NCI-H1694 (cell line): ENCODE measurements around the gene WWP2.
"Not testable (repeated sequence)": the region's sequence is repeated elsewhere in the genome, so short reads cannot be mapped to it uniquely, and the experiment has no call there.

Source experiments
- DNase-seq: peaks from one replicate; lab custom pipeline; 2025; lab: John Stamatoyannopoulos, UW

The WWP2 gene

DNA sequence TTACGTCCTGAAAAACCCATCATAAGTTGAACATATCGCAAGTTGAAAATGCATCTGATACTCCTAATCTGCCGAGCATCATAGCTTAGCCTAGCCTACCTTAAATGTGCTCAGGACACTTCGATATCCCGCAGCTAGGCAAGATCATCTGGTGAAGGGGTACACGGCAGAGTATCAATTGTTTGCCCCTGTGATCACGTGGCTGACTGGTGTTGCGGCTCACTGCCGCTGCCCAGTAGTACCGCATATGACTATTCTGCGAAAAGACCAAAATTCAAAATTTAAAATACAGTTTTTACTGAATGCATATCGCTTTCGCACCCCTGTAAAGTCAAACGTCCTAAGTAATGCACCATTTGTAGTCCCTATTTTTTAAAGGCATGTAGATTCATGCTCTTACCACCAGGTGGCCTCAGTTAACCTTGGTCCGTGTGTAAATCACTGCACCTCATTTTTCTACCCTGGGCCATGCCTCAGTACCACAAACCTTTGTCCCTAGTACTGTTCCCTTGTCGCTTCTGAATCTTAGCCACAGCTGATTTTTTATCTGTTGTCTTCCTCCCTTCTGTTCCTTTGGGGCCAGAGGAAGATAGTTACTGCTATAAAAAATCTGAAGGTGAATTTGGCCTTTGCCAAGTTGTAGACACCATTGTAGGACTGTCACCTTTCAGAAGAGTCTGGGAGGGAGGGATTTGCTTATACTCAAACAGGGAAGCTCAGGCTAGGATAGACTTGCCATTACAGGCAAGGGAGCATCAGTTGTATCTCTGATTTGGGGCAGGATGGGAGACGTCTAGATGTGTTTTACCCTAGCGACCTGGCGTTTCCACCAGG lies 34.4 kb downstream of the WWP2 start:
- DNase-seq = no peak

DNA sequence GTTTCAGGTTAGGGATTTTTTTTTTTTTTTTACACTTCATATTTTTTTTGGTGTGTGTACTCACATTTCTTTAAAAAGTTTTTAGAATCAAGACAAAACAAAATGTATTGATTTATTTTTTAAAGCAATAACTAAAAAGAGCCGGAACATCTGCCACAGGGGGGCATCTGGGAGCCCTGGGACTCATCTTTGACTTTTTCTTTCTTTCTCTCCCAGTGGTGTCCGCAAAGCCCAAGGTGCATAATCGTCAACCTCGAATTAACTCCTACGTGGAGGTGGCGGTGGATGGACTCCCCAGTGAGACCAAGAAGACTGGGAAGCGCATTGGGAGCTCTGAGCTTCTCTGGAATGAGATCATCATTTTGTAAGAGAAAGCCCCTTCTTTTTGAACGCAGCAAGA lies 36.3 kb downstream of the WWP2 start:
- no peak for DNase-seq

DNA sequence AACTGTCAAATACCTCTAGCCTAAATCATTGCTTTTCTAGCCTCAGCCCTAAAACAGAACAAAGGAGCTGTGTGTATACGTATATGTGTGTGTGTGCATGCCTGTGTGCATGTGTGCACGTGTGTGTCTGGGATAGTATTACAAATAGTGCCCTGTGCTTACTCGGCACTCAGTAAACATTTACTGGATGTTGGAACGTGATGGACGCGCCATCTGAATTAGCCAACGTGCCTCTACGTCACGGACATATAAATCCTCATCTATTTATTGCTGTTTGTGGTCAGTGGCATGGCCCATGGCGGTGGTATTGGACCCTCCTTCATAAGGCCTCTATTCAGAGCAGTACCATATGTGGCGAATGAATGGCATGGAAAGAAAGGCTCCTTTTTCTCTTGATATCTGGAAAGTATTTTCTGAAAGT lies 37.5 kb downstream of the WWP2 start:
- DNase-seq = no peak

DNA sequence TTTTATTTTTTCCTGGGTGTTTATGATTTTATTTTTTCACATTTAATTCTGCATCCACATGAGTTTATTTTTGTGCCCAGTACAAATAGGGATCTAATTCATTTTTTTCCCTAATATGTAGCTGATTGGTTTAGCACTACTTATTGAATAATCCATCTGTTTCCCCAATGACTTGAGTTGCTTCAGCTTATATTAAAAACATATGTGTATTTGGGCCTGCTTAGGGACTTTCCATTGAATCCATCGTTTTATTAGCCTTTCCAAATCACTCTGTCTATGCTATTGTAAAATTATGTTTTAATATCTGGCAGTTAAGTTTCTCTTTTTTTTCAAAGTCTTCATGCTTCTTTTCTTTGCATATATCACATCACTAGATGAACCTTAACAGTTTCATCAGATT lies 42.2 kb downstream of the WWP2 start:
- no peak for DNase-seq

DNA sequence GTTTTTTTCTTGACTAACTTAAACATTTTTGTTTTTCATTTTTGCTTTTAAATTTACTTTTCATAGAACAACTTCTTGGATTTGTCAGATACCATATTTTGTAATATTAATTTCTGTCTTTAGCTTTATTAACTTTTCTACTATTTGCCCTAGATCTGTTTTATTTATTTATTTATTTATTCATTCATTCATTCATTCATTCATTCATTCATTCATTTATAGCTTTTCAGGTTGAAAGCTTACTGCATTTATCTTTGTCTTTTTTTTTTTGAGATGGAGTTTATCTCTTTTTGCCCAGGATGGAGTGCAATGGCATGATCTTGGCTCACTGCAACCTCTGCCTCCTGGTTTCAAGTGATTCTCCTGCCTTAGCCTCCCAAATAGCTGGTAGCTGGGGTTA lies 44.6 kb downstream of the WWP2 start:
- DNase-seq = not testable (repeated sequence)

DNA sequence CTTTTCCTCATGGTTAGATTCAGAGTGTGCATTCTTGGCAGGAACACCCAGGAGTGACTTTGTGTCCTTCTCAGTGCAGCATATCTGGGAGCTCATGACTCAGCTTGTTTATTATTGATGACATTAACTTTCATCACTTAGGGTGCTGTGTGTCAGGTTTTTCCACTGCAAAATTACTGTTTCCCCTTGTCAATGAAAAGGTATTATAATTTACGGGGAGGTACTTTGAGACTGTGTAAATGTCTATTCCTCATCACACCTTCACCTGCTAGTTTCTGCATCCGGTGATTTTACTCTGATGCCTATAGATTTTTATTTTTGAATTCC lies 50.5 kb downstream of the WWP2 start:
- DNase-seq = no peak

DNA sequence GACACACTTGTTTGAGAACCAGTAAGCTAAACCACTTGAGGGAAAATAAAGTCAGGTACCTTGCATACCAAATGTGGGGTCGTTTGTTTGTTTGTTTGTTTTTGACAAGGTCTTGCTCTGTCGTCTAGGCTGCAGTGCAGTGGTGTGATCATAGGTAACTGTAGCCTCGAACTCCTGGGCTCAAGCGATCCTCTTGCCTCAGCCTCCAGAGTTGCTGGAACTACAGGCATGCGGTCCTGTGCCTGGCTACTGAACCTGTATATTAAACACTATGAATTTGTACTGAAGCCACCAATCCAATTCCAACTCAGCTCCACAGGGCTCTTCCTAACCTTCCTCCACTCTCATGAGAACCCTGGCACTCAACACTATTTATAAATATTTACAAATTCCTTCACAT lies 51.9 kb downstream of the WWP2 start:
- no peak for DNase-seq

DNA sequence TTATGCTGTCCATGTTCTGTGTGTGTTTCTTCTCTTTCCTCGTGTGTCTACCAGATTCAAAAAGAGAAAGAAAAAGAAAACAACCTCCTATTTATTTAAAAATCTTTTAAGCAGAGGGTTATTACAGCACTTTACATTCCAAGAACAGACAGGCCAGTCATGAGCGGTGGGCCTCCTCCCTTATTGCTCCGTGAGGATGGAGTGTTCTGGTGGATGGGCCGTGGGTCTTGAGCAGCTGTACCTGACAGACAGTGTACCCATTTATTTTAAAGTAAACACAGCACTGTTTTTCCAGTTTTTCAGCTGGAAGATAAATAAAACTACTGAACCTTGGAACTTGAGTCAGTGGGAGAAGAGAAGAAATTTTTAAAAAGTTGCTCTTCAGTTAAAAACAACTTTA lies 52.4 kb downstream of the WWP2 start:
- DNase-seq = no peak

DNA sequence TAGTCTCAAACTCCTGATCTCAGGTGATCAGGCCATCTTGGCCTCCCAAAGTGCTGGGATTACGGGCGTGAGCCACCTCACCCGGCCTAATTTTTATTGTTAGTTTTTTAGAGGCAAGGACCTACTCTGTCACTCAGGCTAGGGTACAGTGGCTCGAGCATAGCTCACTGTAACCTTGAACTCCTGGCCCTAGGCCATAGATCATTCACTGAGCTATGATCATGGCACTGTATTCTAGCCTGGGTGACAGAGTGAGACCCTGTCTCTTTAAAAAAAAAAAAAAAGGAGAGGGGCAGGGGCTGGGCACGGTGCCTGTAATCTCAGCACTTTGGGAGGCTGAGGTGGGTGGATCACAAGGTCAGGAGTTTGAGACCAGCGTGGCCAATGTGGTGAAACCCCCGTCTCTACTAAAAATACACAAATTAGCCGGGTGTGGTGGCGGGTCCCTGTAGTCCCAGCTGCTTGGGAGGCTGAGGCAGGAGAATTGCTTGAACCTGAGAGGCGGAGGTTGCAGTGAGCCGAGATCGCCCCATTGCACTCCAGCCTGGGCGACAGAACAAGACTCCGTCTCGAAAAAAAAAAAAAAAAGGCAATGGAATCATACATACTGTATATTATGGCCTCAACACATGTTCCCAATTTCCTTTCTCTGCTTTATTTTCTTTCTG lies 53.2 kb downstream of the WWP2 start:
- DNase-seq = not testable (repeated sequence)

DNA sequence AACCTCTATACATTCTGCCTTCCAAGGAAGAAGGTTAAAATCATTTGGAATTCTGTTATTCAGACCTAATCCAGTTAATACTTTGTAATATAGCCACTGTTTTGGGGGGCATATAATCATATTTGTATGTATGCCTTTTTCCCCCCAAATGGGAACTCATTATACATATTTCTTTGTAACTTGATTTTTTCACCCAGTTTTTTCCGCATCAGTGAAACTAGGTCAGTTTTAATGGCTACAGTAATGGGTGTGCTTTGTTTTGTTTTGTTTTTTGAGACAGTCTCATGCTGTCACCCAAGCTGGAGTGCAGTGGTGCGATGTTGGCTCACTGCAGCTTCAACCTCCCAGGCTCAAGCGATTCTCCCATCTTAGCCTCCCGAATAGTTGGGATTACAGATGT lies 54.9 kb downstream of the WWP2 start:
- DNase-seq = no peak

DNA sequence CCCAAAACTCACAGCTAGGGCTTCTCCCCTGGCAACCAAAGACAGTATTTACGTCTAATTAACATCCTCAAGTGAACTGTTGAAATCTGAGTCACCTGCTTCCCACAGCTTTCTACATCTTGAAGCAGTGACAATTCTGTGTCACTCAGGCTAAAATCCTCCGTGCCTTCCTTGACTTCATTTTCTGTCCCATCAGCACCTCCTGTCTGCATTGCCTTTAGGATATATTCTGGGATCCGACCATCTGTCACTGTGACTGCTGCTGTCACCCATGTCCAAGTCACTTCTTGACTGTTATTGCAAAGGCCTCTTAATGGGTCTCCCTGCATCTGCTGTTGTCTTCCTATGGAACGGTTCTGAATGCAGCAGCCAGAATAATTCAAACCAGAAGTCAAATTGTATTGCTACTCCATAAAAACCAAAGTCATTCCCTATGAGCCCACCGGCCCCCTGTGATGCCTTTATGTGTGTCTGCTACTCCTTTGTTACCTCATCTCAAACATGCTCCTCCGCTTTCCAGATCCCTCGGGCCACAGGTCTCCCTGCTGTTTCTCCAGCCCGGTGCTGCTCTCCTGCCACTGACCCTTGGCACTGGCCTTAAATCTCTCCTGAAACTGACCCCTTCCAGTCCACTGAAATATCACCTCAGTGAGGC lies 56.9 kb downstream of the WWP2 start:
- peak; percentile 82 for DNase-seq

DNA sequence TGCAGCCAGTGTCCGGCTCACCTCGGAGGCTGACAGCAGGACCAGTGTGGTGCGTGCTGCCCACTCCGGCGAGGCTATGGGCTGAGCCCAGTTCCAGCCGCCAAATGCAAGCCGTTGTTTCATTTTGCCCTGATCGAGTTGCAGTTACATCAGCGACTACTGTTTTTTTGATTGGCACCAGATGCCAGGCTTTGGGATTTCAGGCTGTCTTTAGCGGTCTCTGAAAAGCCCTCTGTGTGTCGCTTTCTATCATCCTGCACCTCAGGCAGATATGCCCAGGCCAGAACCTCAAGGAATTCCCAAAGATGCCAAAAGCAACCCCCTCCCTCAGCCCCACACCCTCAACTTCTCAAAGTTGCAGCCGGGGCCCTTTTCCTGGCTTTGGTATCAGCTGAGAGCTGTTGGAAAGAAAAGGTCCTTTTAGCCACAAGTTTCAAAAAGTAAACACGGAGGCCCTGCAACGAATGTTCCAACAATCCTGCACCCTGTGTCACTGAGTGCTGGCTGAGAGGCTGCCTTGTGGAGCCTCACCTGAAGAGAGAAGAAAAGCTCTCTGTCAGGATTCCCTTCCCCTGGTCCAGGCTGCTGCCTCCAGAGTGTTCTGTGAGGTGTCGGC lies 58.9 kb downstream of the WWP2 start:
- peak; percentile 74 for DNase-seq

DNA sequence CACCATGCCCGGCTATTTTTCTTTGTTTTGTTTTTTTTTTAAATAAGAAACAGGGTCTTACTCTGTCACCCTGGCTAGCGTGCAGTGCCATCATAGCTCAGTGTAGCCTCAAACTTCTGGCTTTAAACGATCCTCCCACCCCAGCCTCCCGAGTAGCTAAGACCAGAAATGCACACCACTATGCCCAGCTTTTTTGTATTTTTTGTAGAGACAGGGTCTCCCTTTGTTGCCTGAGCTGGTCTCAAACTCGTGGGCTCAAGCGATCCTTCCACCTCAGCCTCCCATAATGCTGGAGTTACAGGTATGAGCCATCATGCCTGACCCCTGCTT lies 59.7 kb downstream of the WWP2 start:
- DNase-seq = no peak

DNA sequence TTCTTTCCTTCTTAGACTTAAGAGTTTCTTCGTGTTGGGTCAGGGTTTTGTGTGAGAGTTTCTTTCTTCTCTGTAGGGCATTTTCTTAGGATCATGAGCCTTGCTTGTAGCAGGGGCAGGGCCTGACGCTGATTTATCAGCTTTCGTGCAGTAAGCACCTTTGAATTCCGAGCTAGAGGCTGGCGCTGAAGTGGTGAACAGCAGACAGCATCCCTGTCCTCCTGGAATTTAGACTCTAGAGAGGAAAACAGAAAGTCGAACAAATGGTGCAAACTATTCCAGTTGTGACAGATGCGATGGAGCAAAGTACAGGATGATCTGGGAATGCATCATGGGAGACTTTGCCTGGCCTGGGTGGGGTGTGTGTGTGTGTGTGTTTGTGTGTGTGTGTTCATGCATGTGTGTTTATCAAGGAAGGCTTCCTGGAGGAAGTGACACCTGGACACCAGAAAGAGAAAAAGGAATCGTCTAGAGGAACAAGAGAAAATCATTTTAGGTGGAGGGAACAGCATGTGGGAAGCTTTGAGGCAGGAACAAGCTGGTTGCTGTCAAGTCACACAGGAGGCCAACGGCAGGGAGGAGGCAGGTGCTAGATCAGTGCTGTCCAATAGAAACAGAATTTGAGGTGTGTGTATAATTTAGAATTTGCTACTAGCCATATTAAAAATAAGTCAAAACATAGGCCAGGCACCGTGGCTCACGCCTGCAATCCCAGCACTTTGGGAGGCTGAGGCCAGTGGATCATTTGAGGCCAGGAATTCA lies 60.2 kb downstream of the WWP2 start:
- no peak for DNase-seq

DNA sequence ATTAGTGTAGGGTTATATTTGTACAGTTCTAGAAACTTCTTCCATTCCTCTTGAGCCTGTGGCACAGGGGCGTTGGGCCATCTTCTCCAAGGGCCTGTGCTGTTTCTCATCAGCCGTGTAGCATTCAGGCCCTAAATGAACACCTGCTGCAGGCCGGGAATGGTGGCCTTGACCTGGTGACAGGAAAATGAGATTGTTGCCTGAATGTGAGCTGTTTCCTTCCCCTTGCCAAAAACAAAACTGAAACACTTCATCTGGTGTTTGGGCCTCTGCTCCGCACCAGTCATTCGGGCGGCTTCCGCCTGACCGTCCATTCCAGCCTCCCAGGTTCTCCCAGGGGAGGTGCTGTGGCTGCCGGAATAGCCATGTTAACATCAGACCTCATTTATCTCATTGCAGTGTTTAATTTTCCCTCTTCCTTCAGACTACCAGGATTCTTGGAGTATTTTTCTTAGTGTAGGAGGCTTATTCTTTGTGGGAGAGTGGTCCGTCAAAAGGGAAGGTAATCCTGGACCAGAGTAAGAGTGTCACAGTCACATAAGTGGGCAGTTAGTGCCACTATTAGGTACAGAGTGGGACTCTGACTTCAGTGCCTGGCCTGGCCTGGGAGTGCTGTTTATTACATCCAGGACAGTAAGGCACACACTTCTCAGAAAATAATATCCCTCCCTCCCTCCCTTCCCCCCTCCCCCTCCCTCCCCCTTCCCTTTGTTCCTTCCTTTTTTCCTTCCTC lies 61.9 kb downstream of the WWP2 start:
- DNase-seq = no peak

DNA sequence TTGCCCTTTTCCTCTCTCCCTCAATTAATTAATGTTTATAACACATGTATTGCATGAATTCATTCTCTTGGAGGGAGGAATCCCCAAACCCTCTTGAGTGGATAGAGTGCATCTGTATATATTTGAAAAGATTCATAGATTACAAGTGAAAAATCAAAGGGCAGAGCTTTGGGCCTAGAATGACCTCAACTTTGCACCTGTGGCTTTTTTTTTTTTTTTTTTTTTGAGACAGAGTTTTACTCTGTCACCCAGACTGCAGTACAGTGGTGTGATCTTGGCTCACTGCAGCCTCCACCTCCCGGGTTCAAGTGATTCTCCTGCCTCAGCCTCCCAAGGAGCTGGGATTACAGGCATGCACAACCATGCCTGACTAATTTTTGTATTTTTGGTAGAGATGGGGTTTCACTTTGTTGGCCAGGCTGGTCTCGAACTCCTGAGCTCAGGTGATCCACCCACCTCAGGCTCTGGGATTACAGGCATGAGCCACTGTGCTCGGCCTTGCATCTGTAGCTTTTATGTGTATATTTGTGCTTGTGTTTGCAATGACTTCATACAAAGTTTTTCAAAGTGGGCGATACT lies 62.5 kb downstream of the WWP2 start:
- not testable (repeated sequence) for DNase-seq

DNA sequence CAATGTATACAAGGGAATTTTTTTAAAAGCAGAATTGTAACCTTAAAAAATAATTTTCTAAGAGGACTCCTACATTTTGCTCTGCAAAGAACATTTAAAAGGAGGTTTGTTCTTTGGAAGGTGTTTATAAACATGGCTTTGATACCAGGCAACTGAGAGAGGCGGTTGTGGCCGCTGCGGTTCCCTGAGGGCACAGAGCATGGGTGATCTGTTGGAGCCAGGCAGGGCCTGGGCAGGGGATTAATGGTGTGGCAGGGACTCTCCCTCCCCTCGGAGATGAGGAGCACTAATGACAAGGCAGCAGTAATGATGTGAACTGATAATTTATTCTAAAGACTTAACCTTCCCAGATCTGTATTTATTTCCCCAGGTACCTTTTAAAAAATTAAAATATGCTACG lies 65.4 kb downstream of the WWP2 start:
- no peak for DNase-seq

DNA sequence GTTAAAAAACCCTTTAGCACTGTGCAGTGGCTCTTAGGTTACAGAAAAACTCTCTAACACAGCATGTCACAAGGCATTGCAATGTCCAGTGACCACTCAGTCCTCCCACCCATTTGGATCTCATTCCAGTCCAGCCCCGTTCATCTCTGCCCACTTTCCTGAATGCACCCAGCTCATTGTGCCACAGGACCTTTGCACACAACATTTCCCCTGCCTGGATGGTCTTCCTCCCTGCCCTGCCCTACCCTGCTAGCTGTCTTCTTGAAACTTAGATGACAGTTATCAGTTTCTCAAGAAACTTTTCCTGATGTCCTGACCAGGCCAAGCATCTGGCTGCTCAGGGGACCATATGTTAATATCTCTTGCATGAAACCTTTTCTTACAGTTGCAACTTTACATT lies 67.2 kb downstream of the WWP2 start:
- no peak for DNase-seq

DNA sequence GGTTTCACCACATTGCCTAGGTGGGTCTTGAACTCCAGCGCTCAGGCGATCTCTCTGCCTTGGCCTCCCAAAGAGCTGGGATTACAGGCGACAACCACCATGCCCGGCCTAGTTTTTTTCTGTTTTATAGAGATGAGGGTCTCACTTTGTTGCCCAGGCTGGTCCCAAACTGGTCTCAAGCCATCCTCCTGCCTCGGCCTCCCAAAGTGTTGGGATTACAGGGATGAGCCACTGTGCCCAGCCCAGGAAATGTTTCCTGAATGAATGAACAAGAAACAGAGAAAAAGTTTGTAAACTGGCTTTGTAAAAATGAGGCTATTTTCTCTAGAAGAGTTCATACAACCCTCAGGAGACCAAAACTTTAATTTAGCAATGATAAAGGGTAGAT lies 68.0 kb downstream of the WWP2 start:
- DNase-seq = no peak

DNA sequence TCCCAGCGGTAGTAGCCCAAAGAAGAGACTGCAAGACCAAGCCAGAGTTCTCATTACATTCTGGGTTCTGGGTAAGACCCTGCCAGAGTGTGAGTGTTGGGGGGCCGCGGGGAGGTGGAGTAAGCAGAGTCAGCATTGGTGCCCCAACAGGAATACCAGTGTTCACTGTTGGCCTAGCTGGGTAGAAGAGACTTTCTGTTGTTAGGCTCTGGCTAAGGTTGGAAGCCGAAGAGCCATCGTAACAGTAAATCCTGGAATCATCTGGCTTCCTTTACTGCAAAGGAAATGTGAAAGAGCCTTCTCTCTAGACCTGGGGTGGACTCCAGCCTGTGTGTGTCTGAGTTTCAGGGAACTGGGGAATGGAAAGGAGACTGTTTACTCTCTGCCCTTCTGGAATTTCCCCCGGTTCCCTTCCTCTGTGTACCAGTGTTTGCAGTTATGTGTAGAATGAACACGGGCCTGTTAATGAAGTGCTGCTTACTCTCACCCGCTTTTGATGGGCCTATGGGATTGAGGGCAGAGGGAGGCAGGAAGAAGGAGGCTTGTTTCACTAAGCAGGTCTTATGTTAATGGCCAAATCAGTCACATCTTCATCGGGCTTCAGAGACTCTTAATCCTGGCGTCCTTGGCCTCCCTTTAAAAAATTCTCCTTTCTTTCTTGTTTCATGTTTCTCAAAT lies 68.5 kb downstream of the WWP2 start:
- DNase-seq = no peak
